ENCODE measurements around the gene MESP2.

Gene MESP2

DNA sequence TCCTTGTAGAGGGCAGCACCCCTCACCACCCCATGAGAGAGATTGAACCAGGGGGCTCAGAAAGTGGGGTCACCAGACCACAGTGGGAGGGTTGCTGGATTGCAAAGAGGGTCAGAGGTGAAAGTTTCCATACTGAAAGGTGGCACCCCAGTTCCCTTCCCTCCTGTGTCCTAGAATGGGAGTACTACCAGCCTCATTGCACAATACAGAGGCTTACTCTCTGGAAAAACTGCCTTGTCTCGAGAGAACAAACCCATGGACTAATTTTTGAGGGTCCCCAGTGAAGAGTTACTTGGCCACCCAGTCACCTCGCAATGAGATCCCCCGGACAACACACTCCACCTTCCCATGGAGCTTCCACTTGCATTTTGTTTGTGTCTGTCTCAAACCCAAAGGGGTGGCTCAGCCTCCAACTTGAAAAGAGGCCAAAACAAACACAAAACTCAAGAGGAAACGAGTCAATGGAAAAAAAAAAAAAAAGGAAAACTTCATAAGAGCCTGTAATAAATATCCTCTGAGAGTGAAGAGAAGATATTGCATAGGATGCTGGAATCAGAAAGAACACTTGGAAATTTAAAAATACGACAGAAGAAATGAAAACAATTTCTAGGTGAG, 18.6 kb downstream of the MESP2 start:
- in situ Hi-C loops (cut with HindIII; ENCODE audit: low sequenced_read_pairs), result no loop called here
- TF ChIP-seq, protein P1, sequence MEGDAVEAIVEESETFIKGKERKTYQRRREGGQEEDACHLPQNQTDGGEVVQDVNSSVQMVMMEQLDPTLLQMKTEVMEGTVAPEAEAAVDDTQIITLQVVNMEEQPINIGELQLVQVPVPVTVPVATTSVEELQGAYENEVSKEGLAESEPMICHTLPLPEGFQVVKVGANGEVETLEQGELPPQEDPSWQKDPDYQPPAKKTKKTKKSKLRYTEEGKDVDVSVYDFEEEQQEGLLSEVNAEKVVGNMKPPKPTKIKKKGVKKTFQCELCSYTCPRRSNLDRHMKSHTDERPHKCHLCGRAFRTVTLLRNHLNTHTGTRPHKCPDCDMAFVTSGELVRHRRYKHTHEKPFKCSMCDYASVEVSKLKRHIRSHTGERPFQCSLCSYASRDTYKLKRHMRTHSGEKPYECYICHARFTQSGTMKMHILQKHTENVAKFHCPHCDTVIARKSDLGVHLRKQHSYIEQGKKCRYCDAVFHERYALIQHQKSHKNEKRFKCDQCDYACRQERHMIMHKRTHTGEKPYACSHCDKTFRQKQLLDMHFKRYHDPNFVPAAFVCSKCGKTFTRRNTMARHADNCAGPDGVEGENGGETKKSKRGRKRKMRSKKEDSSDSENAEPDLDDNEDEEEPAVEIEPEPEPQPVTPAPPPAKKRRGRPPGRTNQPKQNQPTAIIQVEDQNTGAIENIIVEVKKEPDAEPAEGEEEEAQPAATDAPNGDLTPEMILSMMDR (IDR thresholded peaks at IDR 0.05; ENCODE audit: low read depth, low read length), result no peak
- peak; percentile 80 for DNase-seq (ENCODE audit: low read depth, low spot score)
- H3K4me3 ChIP-seq (ENCODE audit: low read depth, low read length), result no peak overlapping the region

DNA sequence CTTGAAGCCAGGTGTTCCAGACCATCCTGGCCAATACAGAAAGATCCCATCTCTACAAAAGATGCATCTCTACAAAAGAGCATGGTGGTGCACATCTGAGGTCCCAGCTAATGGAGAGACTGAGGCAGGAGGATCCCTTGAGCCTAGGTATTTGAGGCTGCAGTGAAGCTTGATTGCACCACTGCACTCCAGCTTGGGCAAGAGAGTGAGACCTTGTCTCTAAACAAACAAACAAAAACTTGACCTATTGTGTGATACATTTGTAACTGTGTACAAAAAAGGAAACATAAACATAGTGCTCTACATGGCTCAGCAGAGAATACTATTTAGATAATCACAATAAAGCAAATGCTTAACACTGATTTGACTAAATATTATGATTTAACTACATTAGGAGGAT, 19.9 kb downstream of the MESP2 start:
- no peak for DNase-seq (ENCODE audit: low read depth, low spot score)
- TF ChIP-seq, protein P1 (IDR thresholded peaks at IDR 0.05; ENCODE audit: low read depth, low read length), result no peak
- in situ Hi-C loops (cut with HindIII; ENCODE audit: low sequenced_read_pairs), result no loop called here
- H3K4me3 ChIP-seq (ENCODE audit: low read depth, low read length), result no peak overlapping the region

DNA sequence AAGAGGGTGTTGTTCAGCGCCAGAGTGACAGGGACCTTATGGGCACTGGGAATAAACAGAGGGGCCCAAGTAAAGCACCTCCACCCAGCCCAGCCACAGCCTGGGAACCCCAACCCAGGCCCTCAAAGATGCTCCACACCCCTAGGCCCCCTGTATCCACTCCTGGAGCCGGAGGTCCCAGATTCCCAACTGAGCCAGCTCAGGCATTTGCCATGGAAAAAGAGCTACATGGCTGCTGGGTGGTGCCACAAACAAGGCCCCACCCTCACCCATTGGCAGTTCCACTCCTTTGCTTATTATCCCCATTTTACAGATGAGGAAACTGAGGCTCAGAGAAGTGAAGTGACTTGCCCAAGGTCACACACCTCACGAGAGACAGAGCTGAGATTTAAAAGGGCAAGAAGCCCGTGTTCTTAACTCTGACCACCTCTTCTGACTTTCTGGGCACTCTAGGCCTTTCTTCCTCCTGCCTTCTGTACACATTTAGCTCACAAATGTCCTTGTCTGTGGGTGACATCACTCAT, 21.6 kb downstream of the MESP2 start:
- DNase-seq (ENCODE audit: low read depth, low spot score), result no peak
- in situ Hi-C loops (cut with HindIII; ENCODE audit: low sequenced_read_pairs), result no loop called here
- no peak overlapping the region for H3K4me3 ChIP-seq (ENCODE audit: low read depth, low read length)
- TF ChIP-seq, protein P1 (IDR thresholded peaks at IDR 0.05; ENCODE audit: low read depth, low read length), result no peak

DNA sequence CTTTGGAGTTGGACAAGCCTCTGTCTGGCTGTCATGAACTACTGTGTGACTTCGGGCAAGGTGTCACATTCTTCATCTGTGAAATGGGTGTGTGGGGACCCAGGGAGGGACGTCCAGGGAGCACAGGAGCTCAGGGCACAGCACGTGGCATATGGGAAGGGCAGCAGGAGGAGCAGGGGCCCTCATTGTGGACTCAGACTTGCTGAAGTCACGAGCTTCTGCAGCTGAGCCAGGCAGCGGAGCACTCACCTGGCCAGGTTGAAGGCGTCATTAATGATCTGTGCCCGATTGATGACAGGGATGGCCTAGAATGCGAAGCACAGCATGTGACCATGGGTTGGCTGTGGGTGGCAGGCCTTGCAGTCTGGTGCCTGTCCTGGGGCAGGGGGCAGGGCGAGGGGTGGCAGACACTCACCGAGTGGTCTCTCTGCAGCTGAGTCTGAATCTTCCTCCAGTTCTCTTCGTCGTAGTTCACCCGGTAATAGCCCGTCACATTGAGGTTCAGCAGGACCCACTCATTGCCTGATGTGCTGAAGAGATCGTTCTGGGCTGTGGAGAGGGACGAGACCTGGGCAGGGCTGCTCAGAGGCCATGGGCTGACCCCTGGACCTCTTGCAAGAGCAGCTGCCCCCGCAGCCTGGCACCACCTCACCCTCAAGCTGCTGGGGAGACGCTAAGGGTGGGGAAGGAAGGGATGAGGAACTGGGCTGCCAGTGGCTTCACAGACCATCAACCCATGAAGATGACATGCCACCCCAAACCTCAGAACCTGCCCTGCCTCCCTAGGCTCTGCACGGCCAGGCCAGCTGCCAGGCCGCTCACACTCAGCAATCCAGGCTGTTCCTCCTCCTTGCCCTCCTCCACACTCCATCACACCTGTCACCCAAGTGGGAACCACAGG, 23.1 kb downstream of the MESP2 start:
- TF ChIP-seq, protein P1 (IDR thresholded peaks at IDR 0.05; ENCODE audit: low read depth, low read length), result no peak
- in situ Hi-C loops (cut with HindIII; ENCODE audit: low sequenced_read_pairs), result no loop called here
- no peak for DNase-seq (ENCODE audit: low read depth, low spot score)
- H3K4me3 ChIP-seq (ENCODE audit: low read depth, low read length), result no peak overlapping the region

DNA sequence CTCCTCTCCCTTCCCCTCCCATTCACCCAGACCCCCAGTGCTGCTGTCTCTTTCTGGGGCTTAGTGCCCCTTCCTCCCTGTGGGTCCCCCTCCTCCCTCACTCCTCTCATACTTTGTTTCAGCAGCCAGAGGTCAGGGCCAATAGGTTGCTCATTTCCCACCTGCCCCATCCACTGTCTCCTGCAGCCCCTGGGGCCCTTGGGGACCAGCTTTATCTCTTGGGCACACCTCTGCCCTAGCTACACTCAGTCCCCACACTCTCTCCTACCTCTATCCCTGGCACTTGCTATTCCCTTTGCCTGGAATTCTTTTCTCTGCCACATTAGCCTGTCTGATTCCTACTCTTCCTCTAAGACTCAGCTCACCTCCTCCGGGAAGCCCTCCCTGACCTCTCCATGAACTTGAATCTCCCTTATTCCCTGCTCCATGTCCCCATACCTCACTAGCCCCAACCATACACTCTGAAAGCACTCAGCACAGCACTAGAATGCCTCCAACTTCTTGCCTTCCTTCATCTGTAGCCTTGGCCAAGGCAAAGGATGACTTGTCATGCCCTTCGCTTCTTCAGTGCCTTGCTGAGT, 23.9 kb downstream of the MESP2 start:
- in situ Hi-C loops (cut with HindIII; ENCODE audit: low sequenced_read_pairs), result no loop called here
- TF ChIP-seq, protein P1 (IDR thresholded peaks at IDR 0.05; ENCODE audit: low read depth, low read length), result no peak
- H3K4me3 ChIP-seq (ENCODE audit: low read depth, low read length), result no peak overlapping the region
- no peak for DNase-seq (ENCODE audit: low read depth, low spot score)

DNA sequence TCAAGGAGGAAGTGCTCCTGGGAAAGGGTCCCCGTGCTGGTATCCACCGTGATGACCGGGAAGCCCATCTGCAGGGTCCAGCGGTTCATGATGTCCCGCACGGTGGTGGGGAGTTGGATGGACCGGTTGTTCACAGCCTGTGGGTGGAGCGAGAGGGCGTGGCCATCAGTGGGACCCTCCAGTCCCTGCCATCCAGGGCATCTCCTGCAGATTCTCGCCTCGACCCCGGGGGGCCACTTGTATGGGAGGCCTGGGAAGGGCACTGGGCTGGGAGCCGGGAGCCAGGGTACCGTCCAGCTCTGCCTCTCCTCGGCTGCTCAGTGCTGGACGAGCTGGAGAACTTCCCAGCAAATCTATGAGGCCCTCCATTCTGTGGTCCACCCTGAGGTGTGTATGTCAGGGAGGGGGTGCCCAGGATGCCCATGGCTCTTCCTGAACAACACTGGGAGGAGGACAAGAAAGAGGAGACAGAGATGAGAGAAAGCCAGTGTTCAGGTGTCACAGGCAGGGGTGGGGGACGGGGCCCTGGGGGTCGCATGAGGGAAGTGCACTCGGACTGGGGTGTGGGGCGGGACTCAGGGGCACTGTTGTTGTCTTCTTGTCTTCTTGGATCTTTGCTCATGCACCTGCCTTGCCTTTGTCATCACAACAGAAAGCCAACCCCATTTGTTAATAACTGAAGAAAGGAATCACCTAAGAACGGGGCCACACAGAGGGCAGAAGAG, 25.5 kb downstream of the MESP2 start:
- in situ Hi-C loops (cut with HindIII; ENCODE audit: low sequenced_read_pairs), result no loop called here
- H3K4me3 ChIP-seq (ENCODE audit: low read depth, low read length), result no peak overlapping the region
- no peak for DNase-seq (ENCODE audit: low read depth, low spot score)
- TF ChIP-seq, protein P1 (IDR thresholded peaks at IDR 0.05; ENCODE audit: low read depth, low read length), result no peak
